K562 (cell line): ENCODE measurements around the gene TBPL2. TPM values are rescaled to one million over a fixed set of nuclear protein-coding genes. Genes with fewer than 3 reads are reported as not detected.

Experiments
- ATAC-seq: fragments of 200-7000 bp; cut with Tn5 transposase; 3 replicates; pipeline ENCODE4 v1.9.1; 2020; ENCODE audit warnings: moderate library complexity
- BruUV-seq: library from RNA; stranded (reverse); fragments of 400-500 nt; replicated peaks from 2 replicates; lab custom pipeline; 2021; lab: Mats Ljungman, UMichigan
- CTCF ChIA-PET: fragments of 300-600 bp; formaldehyde crosslinking; extraction: SDS; loops from one replicate; lab custom pipeline; 2021; ENCODE audit warnings: low intra/inter-chr PET ratio; lab: Yijun Ruan, JAX
- POLR2A ChIA-PET: fragments of 300-600, 350-650 bp; sonication (Branson Sonifier 250); formaldehyde crosslinking; extraction: SDS; loops from one replicate; lab custom pipeline; 2021; ENCODE audit warnings: antibody characterized with exemption, inconsistent platforms; lab: Yijun Ruan, JAX
- DNase-seq, 4 experiments: peaks; one replicate each; pipeline versions ENCODE4 v3.0.0 to v3.0.0-alpha.2; 2011 to 2018; ENCODE audit warnings: low spot score in 3 of 4, mixed read lengths in 3 of 4; ENCODE audit errors: extremely low read depth in 1 of 4
- FAIRE-seq: peaks from 2 replicates; lab custom pipeline; 2011; peaks lifted over from hg19 to GRCh38; lab: Jason Lieb, UNC
- H2AFZ ChIP-seq: 2 replicates; pipeline ENCODE4 v1.6.0; 2011; ENCODE audit warnings: low read depth, low read length, control low read depth, inconsistent platforms
- H3K27ac ChIP-seq: fragments of 200-600 bp; 3 replicates; pipeline ENCODE4 v1.8.0; 2011; ENCODE audit warnings: low read depth, mild to moderate bottlenecking, control low read depth, inconsistent platforms, low read length, moderate library complexity, mixed read lengths; ENCODE audit errors: extremely low read depth
- H3K27me3 ChIP-seq, 2 experiments: fragments of 300-600 bp in 1 of 2; 2 replicates in 1 of 2; 3 replicates in 1 of 2; pipeline versions ENCODE4 v1.6.0 to v1.8.0; 2011; ENCODE audit warnings: inconsistent platforms in 2 of 2, low read length in 2 of 2, mild to moderate bottlenecking in 1 of 2, mixed read lengths in 1 of 2, moderate library complexity in 1 of 2; ENCODE audit not compliant: control insufficient read depth in 2 of 2, insufficient read depth in 2 of 2
- H3K36me3 ChIP-seq: fragments of 300-600 bp; 3 replicates; pipeline ENCODE4 v1.8.0; 2011; ENCODE audit warnings: mild to moderate bottlenecking, low read length, inconsistent platforms; ENCODE audit not compliant: control insufficient read depth, insufficient read depth
- H3K4me1 ChIP-seq, 2 experiments: fragments of 200-600 bp in 1 of 2; replicated peaks in 1 of 2; 2 replicates in 1 of 2; 3 replicates in 1 of 2; pipeline versions ENCODE4 v1.5.1 to v1.8.0; 2011; ENCODE audit warnings: inconsistent platforms in 2 of 2, low read length in 2 of 2, mild to moderate bottlenecking in 1 of 2, mixed read lengths in 1 of 2, moderate library complexity in 1 of 2; ENCODE audit not compliant: control insufficient read depth in 2 of 2, insufficient read depth in 2 of 2
- H3K4me2 ChIP-seq: 2 replicates; pipeline ENCODE4 v1.6.1; 2011; ENCODE audit warnings: low read length, control low read depth, inconsistent platforms, mixed read lengths; ENCODE audit not compliant: insufficient read depth
- H3K4me3 ChIP-seq: fragments of 200-600 bp; sonication (generic), shearing (Covaris generic); 2 replicates; pipeline ENCODE4 v1.5.1; 2016; ENCODE audit warnings: control low read depth, inconsistent platforms
- H3K79me2 ChIP-seq: fragments of 200-600 bp; 3 replicates; pipeline ENCODE4 v1.8.0; 2011; ENCODE audit warnings: low read length, inconsistent platforms; ENCODE audit not compliant: control insufficient read depth, insufficient read depth
- H3K9ac ChIP-seq, 2 experiments: 2 replicates each; pipeline versions ENCODE4 v1.6.0 to v1.6.1; 2011; ENCODE audit warnings: low read depth in 2 of 2, low read length in 2 of 2, control low read depth in 1 of 2, inconsistent platforms in 1 of 2, mild to moderate bottlenecking in 1 of 2, mixed read lengths in 1 of 2; ENCODE audit not compliant: insufficient read depth in 1 of 2
- H3K9me1 ChIP-seq: one replicate; pipeline ENCODE4 v1.6.0; 2011; ENCODE audit warnings: inconsistent platforms, mild to moderate bottlenecking, low read length, moderate library complexity; ENCODE audit not compliant: control insufficient read depth, insufficient read depth
- H3K9me3 ChIP-seq: replicated peaks from 2 replicates; pipeline ENCODE4 v1.5.1; 2011; ENCODE audit warnings: low read depth, low read length, inconsistent platforms; ENCODE audit not compliant: control insufficient read depth, insufficient read depth
- H4K20me1 ChIP-seq: replicated peaks from 2 replicates; pipeline ENCODE4 v1.6.1; 2011; ENCODE audit warnings: low read length, inconsistent platforms, mixed read lengths; ENCODE audit not compliant: control insufficient read depth, insufficient read depth
- CEBPB ChIP-seq: fragments of 450-650 bp; IDR thresholded peaks from 2 replicates; pipeline ENCODE4 v1.6.1; 2016; ENCODE audit warnings: missing genetic modification characterization, missing compliant biosample characterization
- GATA2 ChIP-seq: sonication (generic); formaldehyde crosslinking; IDR thresholded peaks from 2 replicates; pipeline ENCODE4 v1.4.0; 2020; ENCODE audit warnings: mild to moderate bottlenecking, missing genetic modification reagents
- KLF1 ChIP-seq: fragments of 450-650 bp; IDR thresholded peaks from 2 replicates; pipeline ENCODE4 v1.6.1; 2016; ENCODE audit warnings: missing genetic modification characterization, missing compliant biosample characterization
- NR0B1 ChIP-seq: fragments of 450-650 bp; IDR thresholded peaks from one replicate; pipeline ENCODE4 v1.6.1; 2018; ENCODE audit warnings: mild to moderate bottlenecking, moderate library complexity; ENCODE audit not compliant: partially characterized antibody
- RBBP5 ChIP-seq: fragments of 200-600 bp; sonication (generic); IDR thresholded peaks from 2 replicates; pipeline ENCODE4 v1.6.1; 2012; ENCODE audit warnings: borderline replicate concordance, mild to moderate bottlenecking, low read length, control low read depth, inconsistent platforms; ENCODE audit not compliant: insufficient read depth, poor library complexity, severe bottlenecking
- ZBTB7A ChIP-seq: IDR thresholded peaks from 2 replicates; pipeline ENCODE4 v1.6.1; 2011; ENCODE audit warnings: low read depth, mild to moderate bottlenecking, low read length, moderate library complexity, borderline replicate concordance; ENCODE audit not compliant: control insufficient read depth
- ZNF766 ChIP-seq: fragments of 200-800 bp; sonication (Bioruptor generic); conservative IDR thresholded peaks from 2 replicates; pipeline ENCODE4 v1.6.1; 2016; ENCODE audit warnings: missing genetic modification characterization, missing compliant biosample characterization
- WGBS: fragments of 100-300 bp; shearing (Covaris generic); methylation state at CpG from one replicate; pipeline ENCODE4 v1.1.6; 2016; ENCODE audit warnings: low coverage, mixed read lengths; ENCODE audit not compliant: insufficient coverage; ENCODE audit errors: missing lambda C conversion rate; 5-methylcytosine and 5-hydroxymethylcytosine counted together
- in situ Hi-C: fragments of 300-500 bp; cut with MboI; formaldehyde crosslinking; loops from 4 replicates; pipeline ENCODE4 v1.15.0; 2018; ENCODE audit warnings: inconsistent platforms, mixed read lengths
- intact Hi-C: fragments of 100-400 bp; cut with micrococcal nuclease; formaldehyde crosslinking; loops from 2 replicates; pipeline ENCODE4 v1.14.2; 2022
- polyA plus RNA-seq, 8 experiments: library from polyadenylated mRNA; depleted of rRNA in 4 of 8; stranded (reverse) in 5 of 8; unstranded in 3 of 8; fragments of >200 nt; fragmentation: Nextera tagmentation in 2 of 8; fragmentation: Illumina TruSeq in 1 of 8; extraction: Ambion mirVana in 2 of 8; extraction: Trizol in 1 of 8; gene quantifications; 2 replicates each; pipeline versions ENCODE4 v1.2.1 to v1.2.3, GENCODE V29; 2011 to 2014; ENCODE audit warnings: inconsistent platforms in 1 of 8, missing spikeins in 1 of 8
- total RNA-seq, 7 experiments: library from RNA; depleted of rRNA in 6 of 7; stranded (reverse); fragments of >200 nt in 6 of 7; fragmentation: Illumina TruSeq in 2 of 7; extraction: Trizol in 2 of 7; gene quantifications; 2 replicates each; pipeline versions ENCODE4 v1.2.1 to v1.2.3, GENCODE V29; 2011 to 2021; ENCODE audit warnings: low replicate concordance in 1 of 7

The TBPL2 gene
- total and polyA plus RNA-seq, 9 of the 15 experiments (the other 6 are each of a cell fraction or from before 2014, with no cell fraction given), result not detected

GRCh38 chr14:55399852-55400251 is 40.6 kb downstream of the TBPL2 start:
- no peak for DNase-seq
- no peaks in the 10 kb centered on the region for H4K20me1 ChIP-seq
- no peaks in the 10 kb centered on the region for H3K9me1 ChIP-seq
- no peaks in the 10 kb centered on the region for H3K36me3 ChIP-seq
- no peak for TF ChIP-seq ZNF766 (CRISPR knock-in tag)
- TF ChIP-seq NR0B1, result no peak
- no peak for FAIRE-seq
- H3K9me3 ChIP-seq, result no peaks in the 10 kb centered on the region
- H3K27me3 ChIP-seq, result no peaks in the 10 kb centered on the region
- no TSS peak for BruUV-seq
- no peak overlapping the region for H3K4me3 ChIP-seq
- ATAC-seq, result no peak
- ChIA-PET CTCF (no interaction called here), POLR2A (no interaction called here)
- intact Hi-C loops, result no loop called here
- H3K27ac ChIP-seq, result peak overlapping the region; percentile 26; the same call in 1 of the 3 replicates
- in situ Hi-C loops, result no loop called here
- no peak overlapping the region for H2AFZ ChIP-seq
- H3K79me2 ChIP-seq, result peaks cover 29% of the 10 kb centered on the region
- H3K9ac ChIP-seq, result no peak overlapping the region
- H3K4me2 ChIP-seq, result no peak overlapping the region
- H3K4me1 ChIP-seq, result peaks cover 0 to 11% of the 10 kb centered on the region in 2 experiments; a peak in 3 of 5 replicates
- WGBS, result 56% methylated on average over 2 of the region's 2 CpGs

DNA sequence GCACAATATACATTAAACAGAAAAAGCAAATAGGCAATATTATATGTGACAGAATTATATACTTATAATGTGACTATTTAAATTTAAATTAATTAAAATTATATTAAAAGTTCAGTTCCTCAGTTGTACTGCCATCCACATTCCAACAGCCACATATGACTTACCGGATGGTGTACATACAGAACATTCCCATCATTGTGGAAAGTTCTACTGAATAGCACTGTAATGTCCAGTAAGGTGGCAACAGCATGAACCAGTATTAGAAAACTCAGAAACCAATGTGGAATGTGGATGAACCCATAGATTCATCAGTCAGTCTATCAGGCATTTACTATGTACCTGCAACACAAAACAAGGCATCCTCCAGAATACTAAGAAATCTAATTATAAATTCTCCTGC is 41.2 kb downstream of the TBPL2 start:
- no peak overlapping the region for H2AFZ ChIP-seq
- intact Hi-C loops, result no loop called here
- no TSS peak for BruUV-seq

More for the DNA sequence above, 41.2 kb downstream of the TBPL2 start:
- no peak overlapping the region for H3K4me3 ChIP-seq
- no peak for TF ChIP-seq RBBP5
- TF ChIP-seq KLF1 (tag), result no peak
- no peak for TF ChIP-seq CEBPB
- no peak for TF ChIP-seq GATA2 (CRISPR knock-in tag)
- TF ChIP-seq ZBTB7A, result no peak
- H3K79me2 ChIP-seq, result peaks cover 28% of the 10 kb centered on the region
- H3K27me3 ChIP-seq, result no peaks in the 10 kb centered on the region
- DNase-seq (no peak), ATAC-seq (no peak), FAIRE-seq (no peak)
- H4K20me1 ChIP-seq, result no peaks in the 10 kb centered on the region
- POLR2A ChIA-PET, result no interaction called here
- H3K9me3 ChIP-seq, result no peaks in the 10 kb centered on the region
- H3K36me3 ChIP-seq, result peaks cover 4% of the 10 kb centered on the region; the same call in 1 of the 3 replicates
- 93% methylated on average over 1 of the region's 1 CpG for WGBS
- no peak overlapping the region; the same call in 2 of the 3 replicates for H3K27ac ChIP-seq
- CTCF ChIA-PET, result no interaction called here
- H3K4me1 ChIP-seq, result peaks cover 0 to 11% of the 10 kb centered on the region in 2 experiments; a peak in 3 of 5 replicates
- no peaks in the 10 kb centered on the region for H3K9me1 ChIP-seq
- no peak overlapping the region for H3K4me2 ChIP-seq
- no peak overlapping the region for H3K9ac ChIP-seq
- in situ Hi-C loops, result no loop called here
